NCI-H1092 (cell line): ENCODE measurements around the gene GNAL.
"Not testable (repeated sequence)": the region's sequence is repeated elsewhere in the genome, so short reads cannot be mapped to it uniquely, and the experiment has no call there.

Source experiments
- DNase-seq: peaks from one replicate; lab custom pipeline; 2025; lab: John Stamatoyannopoulos, UW

The GNAL gene

DNA sequence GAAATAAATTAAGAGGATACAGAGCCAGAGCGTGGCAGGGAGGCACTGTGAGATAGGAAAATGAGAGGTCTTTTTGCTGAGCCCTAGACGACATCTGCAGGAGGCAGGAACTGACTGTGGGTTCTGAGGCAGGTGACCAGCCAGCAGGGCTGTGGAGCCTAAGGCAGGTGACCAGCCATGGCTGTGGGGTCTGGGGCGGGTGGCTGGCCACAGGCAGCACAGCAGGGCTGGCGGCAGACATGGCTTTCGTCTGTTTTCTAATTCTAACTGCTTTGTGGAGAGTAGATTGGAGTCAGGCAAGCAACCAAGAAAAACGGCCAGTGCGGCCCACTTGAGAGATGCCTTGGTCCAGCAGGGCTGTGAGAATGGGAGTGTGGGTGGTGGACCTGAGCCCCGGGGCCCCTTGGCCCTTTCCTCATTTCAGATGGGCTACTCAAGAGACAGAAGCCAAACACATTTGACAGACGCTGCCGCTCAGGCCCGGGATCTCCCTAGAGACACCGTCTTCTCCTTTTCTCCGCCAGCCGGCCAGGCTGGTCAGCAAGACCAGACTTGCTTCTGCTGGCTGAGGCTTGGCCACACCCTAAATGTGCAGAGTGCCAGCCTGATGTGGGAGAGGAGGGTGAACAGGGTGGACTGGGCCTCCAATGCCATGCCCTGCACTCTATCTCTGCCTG, 19.7 kb upstream of the GNAL start:
- no peak for DNase-seq

DNA sequence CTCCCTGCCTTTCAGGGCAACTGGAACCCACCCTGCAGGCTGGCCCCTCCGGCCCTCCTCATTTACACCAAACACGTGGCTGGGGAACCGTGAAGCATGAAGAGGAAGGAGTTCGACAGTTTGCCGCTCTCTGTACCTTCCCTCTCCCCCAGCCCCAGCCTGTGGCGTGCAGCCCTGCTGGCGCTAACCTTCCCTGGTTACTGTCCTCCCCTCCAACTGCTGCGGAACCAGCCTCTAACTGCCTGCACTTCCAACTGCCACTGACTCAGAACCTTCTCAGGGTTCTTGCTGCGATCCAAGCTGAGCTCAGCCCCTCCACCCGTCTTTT, 19.2 kb upstream of the GNAL start:
- DNase-seq, result no peak

DNA sequence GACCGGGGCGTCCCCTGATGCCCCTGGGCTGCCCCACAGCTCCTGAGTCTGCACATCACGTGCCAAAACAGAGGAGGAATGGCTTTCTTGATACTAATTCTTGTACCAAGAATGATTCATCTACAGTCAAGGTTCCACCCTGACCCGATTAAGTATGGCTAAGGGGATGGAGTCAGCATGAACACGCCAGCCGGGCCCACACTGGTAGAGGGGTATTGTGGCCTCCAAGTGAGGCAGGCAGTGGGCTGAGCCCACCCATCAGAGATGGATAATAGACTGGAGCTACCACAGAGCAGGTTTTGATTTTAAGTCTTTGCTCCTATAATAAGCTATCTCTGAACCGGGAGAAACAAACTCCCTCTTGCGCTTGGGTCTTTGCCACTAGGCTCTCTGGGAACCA, 17.9 kb upstream of the GNAL start:
- DNase-seq, result no peak

DNA sequence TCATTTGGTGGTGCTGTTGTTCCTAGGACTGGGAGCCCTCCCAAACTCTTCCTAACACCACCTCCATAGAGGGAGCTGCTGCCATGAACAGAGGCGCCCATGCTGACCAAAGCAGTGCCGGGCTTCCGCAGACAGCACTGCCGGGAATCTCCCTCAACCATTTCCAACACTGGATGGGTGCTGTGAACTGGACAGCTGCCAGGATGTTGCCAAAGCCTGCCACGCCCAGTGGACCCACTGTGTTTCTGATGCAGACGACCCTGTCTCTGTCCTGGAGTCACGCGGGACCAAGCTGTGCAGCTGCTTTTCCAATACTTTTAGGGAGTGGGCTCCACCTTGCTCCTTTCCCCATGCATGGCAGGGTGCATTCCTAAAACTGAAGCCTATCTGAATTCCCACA, 16.9 kb upstream of the GNAL start:
- no peak for DNase-seq

DNA sequence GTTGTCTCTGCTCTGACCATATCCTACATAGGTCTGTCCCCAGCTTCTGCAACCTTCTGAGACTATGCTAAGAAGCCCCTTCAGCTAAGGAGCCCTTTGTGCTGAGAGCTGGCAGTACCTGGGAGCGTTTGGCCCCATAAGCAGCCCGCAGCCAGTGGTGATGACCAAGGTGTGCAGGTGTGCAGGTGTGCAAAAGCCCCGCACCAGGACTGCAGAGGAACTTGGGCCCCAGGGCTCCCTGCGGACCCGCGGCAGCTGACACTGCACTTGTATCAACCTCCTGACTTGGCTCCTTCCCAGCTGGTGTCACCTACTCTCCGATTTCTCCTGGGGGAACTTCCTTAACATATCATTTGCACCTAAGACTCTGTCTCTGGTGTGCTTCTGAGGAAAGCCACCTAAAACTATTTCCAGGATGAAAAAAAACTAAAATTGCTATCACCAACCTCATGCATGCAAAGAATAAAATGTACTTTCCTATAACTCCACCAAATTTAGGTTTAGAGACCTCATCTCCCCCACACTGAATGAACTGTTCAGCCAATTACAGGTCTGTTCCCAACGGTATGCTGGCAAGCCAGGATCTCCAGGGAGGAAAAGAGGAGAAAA, 16.1 kb upstream of the GNAL start:
- no peak for DNase-seq

DNA sequence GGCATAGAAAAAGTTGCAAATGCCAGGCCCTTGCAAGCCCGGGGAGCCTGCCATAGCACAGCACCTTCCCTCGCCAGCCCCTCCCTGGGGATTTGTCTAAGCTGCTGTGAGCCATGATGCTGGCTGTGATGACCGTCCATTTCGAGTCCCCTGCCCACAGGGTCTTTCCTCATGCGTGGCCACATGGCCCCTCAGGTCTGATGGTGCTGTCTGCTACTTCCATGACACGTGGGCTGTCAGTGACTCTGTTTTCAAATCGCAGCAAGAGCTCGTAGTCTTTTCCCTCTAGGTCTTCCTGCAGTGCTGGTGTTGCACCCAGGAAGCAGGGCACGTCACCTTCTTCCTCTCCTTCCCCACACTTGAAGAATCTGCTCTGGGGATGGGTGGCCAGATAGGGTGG, 15.5 kb upstream of the GNAL start:
- DNase-seq, result no peak

DNA sequence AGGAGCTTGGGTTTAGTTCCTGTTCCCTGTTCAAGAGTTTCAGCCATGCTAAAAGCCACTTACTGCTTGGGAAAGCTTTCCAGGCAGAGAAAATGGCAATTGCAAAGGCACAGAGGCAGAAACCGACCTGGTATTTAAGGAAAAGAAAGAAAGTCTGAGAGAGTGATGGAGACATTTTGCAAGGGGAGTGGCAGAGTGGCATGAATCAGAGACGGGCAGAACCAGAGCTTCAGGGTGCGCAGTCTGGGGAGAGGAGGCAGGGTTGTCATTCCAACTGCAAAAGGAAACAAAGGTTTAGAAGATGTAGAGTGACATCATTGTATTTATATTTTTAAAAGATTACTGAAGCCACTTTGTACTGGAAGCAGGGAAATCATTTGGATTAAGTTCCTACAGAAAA, 14.9 kb upstream of the GNAL start:
- DNase-seq, result no peak

DNA sequence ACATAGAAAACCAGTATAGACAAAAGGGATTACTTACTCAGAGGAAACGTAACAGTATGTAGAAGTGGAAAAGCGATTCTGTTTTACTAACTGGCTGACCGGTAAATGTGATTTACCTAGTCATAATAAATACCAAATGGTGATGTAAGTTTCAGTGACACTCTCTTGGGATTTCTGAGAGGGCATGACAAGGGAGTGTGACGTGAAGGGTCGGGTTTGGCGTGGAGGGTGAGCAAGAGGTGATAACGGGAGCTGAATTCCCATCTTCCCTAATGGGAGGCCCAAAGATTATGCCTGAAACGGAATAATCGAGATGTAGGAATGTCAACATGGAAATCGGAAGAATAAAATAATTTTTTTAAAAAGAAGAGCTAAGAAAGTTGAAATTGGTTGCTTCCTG, 12.7 kb upstream of the GNAL start:
- no peak for DNase-seq

DNA sequence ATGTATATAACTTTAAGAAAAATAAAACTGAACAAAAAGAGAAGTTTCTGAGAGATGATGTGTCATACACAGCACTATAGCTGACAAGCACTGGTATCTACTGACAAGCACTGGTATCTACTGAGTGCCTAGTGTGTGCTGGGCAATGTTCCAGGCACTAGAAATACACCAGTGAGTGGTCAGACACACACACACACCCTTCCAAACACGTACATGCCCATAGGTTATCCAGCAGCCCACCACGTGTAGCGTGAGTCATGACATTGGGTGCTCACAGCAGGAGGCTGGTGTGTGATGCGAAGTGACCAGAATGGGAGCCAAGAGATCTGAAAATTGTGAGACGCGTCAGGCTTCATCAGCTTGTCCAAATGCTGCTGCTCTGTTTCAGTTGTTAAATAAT, 12.2 kb upstream of the GNAL start:
- no peak for DNase-seq

DNA sequence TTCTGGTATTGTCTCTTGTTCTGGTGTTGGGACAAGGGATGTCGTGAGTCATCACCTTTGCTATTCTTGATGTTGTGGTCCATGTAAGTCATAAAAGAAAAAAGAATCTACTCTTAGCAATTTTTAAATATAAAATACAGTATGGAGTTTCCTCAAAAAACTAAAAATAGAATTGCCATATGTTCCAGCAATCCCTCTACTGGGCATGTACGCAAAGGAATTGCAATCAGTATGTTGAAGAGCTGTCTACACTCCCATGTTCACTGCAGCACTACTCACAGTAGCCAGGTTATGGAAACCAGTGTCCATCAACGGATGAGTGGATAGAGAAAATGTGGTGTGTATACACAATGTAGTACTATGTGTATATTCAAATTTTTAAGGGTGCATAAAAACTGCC, 10.9 kb upstream of the GNAL start:
- DNase-seq, result no peak

DNA sequence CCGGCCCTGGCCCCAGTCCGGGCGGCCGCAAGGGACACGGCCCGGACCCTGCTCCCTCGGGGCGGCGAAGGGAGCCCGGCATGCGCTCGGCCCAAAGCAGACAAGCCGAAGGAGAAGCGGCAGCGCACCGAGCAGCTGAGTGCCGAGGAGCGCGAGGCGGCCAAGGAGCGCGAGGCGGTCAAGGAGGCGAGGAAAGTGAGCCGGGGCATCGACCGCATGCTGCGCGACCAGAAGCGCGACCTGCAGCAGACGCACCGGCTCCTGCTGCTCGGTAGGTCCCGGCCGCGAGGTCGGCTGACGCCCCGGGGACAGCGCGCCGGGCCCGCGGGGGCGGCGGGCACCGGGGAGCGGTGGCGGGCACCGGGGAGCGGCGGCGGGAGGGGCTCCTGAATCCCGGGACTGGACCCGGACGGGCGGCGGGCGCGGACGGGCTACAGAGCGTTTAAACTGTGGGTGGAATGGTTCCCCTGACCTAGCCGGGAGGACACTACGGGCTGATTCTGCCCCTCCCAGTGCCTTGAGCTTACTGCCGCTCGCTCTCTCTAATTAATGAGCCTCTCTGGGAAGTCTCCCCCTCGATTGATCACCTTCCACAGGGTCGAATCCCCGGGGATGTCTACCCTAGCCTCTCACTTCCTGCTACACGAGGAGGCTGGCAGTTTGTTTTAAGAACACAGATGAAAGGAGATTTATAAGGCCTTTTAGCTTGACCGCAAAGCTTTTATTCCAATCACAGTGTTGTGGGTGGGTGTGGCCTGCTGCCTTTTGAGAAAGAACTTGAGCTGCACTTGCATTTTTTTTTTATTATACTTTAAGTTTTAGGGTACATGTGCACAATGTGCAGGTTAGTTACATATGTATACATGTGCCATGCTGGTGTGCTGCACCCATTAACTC, 853 bp downstream of the GNAL start:
- DNase-seq, result no peak

DNA sequence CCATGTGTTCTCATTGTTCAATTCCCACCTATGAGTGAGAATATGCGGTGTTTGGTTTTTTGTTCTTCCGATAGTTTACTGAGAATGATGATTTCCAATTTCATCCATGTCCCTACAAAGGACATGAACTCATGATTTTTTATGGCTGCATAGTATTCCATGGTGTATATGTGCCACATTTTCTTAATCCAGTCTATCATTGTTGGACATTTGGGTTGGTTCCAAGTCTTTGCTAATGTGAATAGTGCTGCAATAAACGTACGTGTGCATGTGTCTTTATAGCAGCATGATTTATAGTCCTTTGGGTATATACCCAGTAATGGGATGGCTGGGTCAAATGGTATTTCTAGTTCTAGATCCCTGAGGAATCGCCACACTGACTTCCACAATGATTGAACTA, 1.6 kb downstream of the GNAL start:
- not testable (repeated sequence) for DNase-seq

DNA sequence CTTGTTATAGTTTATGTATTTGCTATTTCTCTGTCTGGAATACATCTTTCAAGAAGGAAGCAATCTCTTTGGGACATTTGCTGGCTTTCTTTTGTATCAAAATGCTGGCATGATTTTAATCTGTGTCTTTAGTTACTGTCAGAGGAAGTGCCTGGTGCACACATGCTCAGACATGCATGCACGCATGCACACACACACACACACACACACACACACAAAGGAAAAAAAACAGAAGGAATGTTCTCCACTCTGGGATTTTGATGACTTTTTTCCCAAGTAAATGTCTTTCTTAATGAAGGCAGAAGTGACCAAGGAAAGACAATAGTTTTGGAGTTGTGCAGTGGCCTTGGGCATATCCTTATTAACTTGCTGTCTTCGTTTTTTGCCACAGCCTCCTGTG, 6.7 kb downstream of the GNAL start:
- DNase-seq, result no peak

DNA sequence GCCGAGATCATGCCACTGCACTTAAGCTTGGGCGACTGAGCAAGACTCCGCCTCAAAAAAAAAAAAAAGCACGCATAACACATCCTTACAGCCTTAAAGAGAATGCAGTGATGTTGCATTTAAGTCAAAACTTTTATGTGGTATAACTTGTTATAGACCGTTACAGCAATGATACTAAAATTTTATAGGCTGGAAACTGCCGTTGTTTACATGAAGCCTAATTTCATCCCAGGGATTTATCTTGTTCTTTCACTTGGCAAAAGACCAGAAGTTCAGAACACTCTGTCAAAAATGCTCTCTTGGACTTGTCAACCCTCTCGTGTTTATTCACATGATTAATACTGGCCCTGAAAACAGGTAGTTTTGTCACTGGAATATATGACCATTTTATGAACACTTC, 7.4 kb downstream of the GNAL start:
- DNase-seq, result no peak

DNA sequence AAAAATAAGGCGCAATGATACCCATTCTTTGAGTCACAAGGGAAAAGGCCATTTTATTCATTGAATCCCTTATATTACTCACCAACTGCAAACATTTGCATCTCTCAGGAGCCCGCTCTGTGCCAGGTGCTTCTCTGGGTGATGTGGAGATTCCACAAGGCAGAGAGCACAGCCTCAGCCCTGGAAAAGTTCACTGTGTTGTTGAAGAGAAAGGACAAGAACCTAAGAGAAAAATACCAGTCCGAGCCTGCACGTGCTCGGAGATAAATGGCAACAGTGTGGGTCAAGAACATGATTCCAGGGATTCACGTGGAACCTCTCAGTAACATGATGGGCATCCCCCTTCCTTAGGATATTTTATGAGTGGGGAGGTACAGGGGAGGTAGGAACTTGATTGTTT, 11.8 kb downstream of the GNAL start:
- no peak for DNase-seq

DNA sequence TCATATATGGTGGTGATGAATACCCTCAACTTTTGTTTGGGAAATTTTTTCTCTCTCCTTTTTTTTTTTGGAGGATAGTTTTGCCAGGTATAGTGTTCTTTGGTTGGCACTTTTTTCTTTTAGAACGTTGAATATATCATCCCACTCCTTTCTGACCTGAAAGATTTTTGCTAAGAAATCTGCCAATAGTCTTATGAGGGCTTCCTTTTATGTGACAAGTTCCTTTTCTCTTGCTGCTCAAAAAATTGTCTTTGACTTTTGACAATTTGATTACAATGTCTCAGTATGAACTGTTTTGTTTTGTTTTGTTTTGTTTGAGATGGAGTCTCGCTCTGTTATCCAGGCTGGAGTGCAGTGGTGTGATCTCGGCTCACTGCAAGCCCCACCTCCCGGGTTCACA, 21.5 kb downstream of the GNAL start:
- no peak for DNase-seq

DNA sequence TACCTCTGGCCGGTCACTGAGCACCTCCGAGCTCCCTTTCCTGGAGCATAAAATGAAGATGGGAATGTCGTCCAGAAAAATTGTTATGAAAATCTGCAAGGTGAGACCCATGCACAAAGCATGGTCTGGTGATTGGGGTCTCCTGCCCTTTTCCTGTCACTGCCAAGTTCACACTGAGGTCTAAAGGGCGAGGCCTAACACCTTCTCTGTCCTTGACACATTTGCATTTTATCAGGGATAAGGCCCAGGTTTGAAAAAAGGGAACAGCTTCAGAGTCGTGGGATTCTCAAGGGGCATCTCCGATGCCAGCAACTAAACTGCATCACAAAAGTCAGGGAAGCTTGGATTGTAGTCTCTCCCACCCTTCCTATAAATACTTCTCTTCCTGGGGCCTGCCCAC, 24.7 kb downstream of the GNAL start:
- DNase-seq, result no peak

DNA sequence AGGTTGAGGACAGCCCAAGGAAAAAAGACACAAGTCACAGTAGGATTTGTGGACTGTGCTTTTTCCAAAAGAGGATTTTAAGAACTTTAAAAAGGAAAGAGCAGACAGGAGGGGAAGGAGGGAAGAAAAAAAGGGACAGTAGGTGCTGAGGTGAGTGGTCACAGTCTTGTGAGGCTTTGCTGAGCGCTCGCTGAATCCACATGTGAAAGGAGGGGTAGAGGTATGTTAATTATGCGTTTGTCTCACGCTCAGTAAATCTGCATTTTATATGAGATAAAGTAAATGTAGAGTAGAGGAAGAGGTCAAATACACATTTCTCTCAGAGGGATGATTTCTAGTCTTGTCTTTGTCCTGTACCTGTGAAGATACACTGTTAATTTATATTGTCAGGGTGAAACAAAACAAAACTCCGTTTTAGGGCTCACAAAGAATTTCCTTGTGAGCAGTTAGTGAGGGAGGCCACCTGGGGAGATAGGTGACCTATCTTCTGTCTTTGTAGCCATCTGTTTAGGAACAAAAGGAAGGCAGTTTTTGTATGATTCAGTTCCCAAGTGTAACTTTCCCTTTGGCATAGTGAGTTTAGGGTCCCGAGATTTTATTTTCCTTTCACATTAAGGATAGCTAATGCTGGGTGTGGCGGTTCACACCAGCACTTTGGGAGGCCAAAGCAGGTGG, 25.3 kb downstream of the GNAL start:
- DNase-seq, result no peak

DNA sequence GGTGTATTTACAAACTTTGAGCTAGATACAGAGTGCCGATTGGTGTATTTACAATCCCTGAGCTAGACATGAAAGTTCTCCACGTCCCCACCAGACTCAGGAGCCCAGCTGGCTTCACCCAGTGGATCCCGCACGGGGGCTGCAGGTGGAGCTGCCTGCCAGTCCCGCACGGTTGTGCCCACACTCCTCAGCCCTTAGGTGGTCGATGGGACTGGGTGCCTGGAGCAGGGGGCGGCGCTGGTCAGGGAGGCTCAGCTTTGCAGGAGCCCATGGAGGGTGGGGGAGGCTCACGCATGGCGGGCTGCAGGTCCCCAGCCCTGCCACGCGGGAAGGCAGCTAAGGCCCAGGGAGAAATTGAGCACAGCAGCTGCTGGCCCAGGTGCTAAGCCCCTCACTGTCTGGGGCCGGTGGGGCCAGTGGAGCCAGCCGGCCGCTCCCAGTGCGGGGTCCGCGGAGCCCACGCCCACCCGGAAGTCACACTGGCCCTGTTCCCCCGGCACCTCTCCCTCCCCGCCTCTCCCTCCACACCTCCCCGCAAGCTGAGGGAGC, 27.8 kb downstream of the GNAL start:
- not testable (repeated sequence) for DNase-seq

DNA sequence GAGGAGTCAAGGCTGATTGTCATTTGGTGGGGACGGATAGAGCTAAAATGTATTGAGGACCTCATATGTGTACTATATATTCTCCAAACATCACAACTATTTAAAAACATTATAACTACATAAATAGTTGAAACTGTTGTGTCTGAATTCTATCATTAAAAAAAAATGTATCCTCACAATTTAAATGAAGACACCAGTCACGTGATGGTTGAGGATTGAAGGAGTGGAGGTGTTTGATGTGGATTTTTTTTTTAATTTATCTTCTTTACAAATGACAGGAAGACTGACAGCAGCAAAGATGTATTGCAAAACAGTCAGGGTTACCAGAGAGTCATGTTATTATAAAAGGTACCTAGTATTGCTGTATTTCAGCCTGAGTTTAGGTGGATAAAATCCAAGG, 30.0 kb downstream of the GNAL start:
- DNase-seq, result no peak

DNA sequence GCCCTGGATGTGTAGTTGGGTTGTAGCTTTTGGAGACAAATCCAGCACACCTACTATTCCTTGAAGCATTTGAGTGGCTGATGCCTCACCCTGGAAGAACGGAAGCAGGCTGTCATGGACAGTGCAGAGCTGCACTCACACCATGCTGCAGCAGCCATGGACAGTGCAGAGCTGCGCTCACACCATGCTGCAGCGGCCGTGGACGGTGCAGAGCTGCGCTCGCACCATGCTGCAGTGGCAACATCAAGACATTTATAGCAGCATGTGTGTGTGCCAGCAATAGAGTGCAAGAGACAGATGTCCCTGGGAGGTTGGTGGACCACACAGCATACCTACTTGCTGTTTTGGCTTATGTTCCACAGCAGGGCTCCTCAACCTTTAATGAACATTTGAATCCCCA, 30.6 kb downstream of the GNAL start:
- no peak for DNase-seq

DNA sequence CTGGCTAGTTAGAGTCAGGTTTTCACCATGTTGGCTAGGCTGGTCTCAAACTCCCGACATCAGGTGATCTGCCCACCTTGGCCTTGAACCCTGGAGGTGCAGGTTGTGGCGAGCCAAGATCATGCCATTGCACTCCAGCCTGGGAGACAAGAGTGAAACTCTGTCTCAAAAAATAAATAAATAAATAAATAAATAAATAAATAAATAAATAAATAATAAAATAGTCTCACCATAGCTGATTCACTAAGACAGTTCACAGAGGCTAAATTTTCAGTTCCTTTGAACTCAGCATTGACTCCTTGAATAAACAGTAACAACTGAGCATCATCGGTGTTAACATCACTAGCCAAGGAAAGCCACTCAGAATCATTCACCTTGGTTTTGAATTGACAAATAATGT, 32.7 kb downstream of the GNAL start:
- DNase-seq, result no peak

DNA sequence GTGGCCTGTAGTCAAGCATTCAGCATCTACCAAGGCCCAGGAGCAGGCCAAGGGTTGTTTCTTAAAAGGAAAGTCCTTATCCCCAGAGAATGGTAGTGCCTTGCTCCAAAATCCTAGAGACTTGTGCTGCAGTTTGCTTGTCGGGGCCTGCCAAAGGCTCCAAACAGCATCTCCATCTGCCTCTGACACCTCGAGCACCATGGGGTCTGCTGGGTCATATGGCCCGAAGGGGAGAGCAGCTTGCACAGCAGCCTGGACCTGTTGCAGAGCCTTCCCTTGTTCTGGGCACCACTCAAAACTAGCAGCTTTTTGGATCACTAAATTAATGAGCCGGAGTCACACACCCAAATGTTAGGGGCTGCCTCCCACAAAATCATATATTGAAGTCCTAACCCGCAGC, 35.7 kb downstream of the GNAL start:
- DNase-seq, result no peak
